ENCODE results near the gene IVNS1ABP.
"Not testable (repeated sequence)": the region's sequence is repeated elsewhere in the genome, so short reads cannot be mapped to it uniquely, and the experiment has no call there.

IVNS1ABP gene

GRCh38 chr1:185325413-185325812 lies 8.4 kb upstream of the IVNS1ABP start:
- H3K27ac ChIP-seq, result no peak overlapping the region
- no peak for TF ChIP-seq CTCF (conservative IDR thresholded peaks at IDR 0.05)

- TF ChIP-seq CTCF (conservative IDR thresholded peaks at IDR 0.05), result no peak
Measured at GRCh38 chr1:185324118-185324517, 7.1 kb upstream of the IVNS1ABP start.

GRCh38 chr1:185322636-185323035 lies 5.6 kb upstream of the IVNS1ABP start:
- no peak overlapping the region for H3K27ac ChIP-seq
- TF ChIP-seq CTCF (conservative IDR thresholded peaks at IDR 0.05), result no peak

More at GRCh38 chr1:185324118-185324517, 7.1 kb upstream of the IVNS1ABP start:
- H3K27ac ChIP-seq, result no peak overlapping the region

- H3K27ac ChIP-seq, result not testable (repeated sequence)
Measured at GRCh38 chr1:185321653-185322221, 4.7 kb upstream of the IVNS1ABP start.

GRCh38 chr1:185321104-185321503 lies 4.1 kb upstream of the IVNS1ABP start:
- not testable (repeated sequence) for H3K27ac ChIP-seq

GRCh38 chr1:185319139-185319475 lies 2.1 kb upstream of the IVNS1ABP start:
- no peak for TF ChIP-seq CTCF (conservative IDR thresholded peaks at IDR 0.05)
- no peak overlapping the region for H3K27ac ChIP-seq

- H3K27ac ChIP-seq, result peak overlapping the region; percentile 92; the same call in 1 of the 2 replicates
- TF ChIP-seq CTCF (conservative IDR thresholded peaks at IDR 0.05), result no peak
Measured at GRCh38 chr1:185318431-185319138, 1.5 kb upstream of the IVNS1ABP start.

GRCh38 chr1:185317886-185318310 lies 855 bp upstream of the IVNS1ABP start:
- TF ChIP-seq CTCF (conservative IDR thresholded peaks at IDR 0.05), result no peak
- H3K27ac ChIP-seq, result peak overlapping the region; percentile 92

Data from VCaP (cell line).